ENCODE data around the gene TFEB.

TFEB gene

DNA sequence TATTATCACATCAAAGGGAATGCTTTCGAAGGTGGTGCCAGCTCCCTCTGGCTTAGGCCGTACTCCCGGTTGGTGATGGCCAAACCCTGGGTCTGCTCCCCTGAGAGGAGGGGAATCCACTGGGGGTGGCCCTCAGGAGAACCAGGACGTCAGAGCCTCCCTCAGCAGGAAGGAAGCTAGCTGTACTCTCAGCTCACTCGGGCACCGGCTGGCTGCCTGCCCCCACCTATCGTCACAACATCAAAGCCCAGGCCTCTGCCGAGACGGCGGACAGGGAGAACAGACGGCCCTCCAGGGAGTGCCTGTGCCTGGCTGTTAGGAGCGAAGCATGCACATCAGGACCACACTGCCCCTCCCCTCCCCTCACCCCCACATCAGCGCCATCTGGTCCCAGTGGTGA is 20.9 kb upstream of the TFEB start:
- DNase-seq (ENCODE audit: low spot score): no peak
- TF ChIP-seq, protein P1, sequence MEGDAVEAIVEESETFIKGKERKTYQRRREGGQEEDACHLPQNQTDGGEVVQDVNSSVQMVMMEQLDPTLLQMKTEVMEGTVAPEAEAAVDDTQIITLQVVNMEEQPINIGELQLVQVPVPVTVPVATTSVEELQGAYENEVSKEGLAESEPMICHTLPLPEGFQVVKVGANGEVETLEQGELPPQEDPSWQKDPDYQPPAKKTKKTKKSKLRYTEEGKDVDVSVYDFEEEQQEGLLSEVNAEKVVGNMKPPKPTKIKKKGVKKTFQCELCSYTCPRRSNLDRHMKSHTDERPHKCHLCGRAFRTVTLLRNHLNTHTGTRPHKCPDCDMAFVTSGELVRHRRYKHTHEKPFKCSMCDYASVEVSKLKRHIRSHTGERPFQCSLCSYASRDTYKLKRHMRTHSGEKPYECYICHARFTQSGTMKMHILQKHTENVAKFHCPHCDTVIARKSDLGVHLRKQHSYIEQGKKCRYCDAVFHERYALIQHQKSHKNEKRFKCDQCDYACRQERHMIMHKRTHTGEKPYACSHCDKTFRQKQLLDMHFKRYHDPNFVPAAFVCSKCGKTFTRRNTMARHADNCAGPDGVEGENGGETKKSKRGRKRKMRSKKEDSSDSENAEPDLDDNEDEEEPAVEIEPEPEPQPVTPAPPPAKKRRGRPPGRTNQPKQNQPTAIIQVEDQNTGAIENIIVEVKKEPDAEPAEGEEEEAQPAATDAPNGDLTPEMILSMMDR (IDR thresholded peaks at IDR 0.05; ENCODE audit: extremely low read depth, insufficient read depth, missing control alignments): no peak
- in situ Hi-C loops (cut with MboI; ENCODE audit: low pct_unique_long_range_greater_than_20kb, low sequenced_read_pairs, unreplicated experiment): no loop called here

DNA sequence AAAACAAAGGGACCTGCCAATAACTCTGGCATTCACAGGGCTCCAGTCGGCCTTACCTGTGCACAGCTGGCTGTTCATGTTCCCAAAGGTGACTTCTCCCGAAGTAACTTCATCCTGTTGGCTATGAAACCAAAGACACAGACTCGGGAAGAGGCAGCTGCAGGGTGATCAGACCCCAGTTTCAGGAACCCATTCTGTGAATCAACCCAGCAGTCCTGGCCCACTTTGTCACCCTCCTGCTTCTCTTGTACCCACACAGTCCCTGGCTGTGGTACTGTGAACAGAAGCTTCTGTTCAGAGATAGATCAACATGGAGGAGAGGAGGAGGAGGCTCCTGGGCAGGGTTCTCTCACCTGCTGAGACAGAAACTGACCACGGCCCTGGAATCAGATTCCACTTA is 20.5 kb upstream of the TFEB start:
- TF ChIP-seq, protein P1 (IDR thresholded peaks at IDR 0.05; ENCODE audit: extremely low read depth, insufficient read depth, missing control alignments): no peak
- in situ Hi-C loops (cut with MboI; ENCODE audit: low pct_unique_long_range_greater_than_20kb, low sequenced_read_pairs, unreplicated experiment): no loop called here
- no peak for DNase-seq (ENCODE audit: low spot score)

GRCh38 chr6:41750374-41750773 is 15.0 kb upstream of the TFEB start:
- TF ChIP-seq, protein P1 (IDR thresholded peaks at IDR 0.05; ENCODE audit: extremely low read depth, insufficient read depth, missing control alignments): no peak
- in situ Hi-C loops (cut with MboI; ENCODE audit: low pct_unique_long_range_greater_than_20kb, low sequenced_read_pairs, unreplicated experiment): no loop called here
- DNase-seq (ENCODE audit: low spot score): no peak

- no peak for DNase-seq (ENCODE audit: low spot score)
- TF ChIP-seq, protein P1 (IDR thresholded peaks at IDR 0.05; ENCODE audit: extremely low read depth, insufficient read depth, missing control alignments): no peak
- in situ Hi-C loops (cut with MboI; ENCODE audit: low pct_unique_long_range_greater_than_20kb, low sequenced_read_pairs, unreplicated experiment): no loop called here
Measured at GRCh38 chr6:41748542-41748941, 13.1 kb upstream of the TFEB start.

- DNase-seq (ENCODE audit: low spot score): no peak
- in situ Hi-C loops (cut with MboI; ENCODE audit: low pct_unique_long_range_greater_than_20kb, low sequenced_read_pairs, unreplicated experiment): no loop called here
- TF ChIP-seq, protein P1 (IDR thresholded peaks at IDR 0.05; ENCODE audit: extremely low read depth, insufficient read depth, missing control alignments): no peak
Measured at GRCh38 chr6:41748102-41748477, 12.7 kb upstream of the TFEB start.

- TF ChIP-seq, protein P1 (IDR thresholded peaks at IDR 0.05; ENCODE audit: extremely low read depth, insufficient read depth, missing control alignments): no peak
- no peak for DNase-seq (ENCODE audit: low spot score)
- in situ Hi-C loops (cut with MboI; ENCODE audit: low pct_unique_long_range_greater_than_20kb, low sequenced_read_pairs, unreplicated experiment): no loop called here
Measured at GRCh38 chr6:41747256-41748101, 12.1 kb upstream of the TFEB start, which contains the start of gene PGC. TSS of gene PGC (minus strand) at chr6:41747397. CDS start at chr6:41747334, 63 bp downstream.

Data from GM13977 (cell line).